ENCODE results near the gene MAGEA8. TPM values are rescaled to one million over a fixed set of nuclear protein-coding genes. Genes with fewer than 3 reads are reported as not detected.

MAGEA8 gene
- total RNA-seq, 2 donors from 2014 or later, result not detected

Other genes starting within 250 kb of the MAGEA8 start
- gene TMEM185A, start 249.4 kb upstream of the MAGEA8 start, total RNA-seq, result 10 to 100 TPM; 21.1 to 22.1 TPM
- not detected for gene MAGEA11, start 169.1 kb upstream of the MAGEA8 start, total RNA-seq
- gene HSFX1, start 107.1 kb upstream of the MAGEA8 start, total RNA-seq, result under 1 TPM; 0.33 to 0.52 TPM
- gene MAGEA9, start 99.3 kb upstream of the MAGEA8 start, total RNA-seq, result not detected
- gene HSFX4, start 48.4 kb downstream of the MAGEA8 start, total RNA-seq, result not detected
- gene EOLA2, start 57.3 kb downstream of the MAGEA8 start, total RNA-seq, result 10 to 100 TPM; 46.9 to 64.3 TPM